Stimulated activated CD4-positive, alpha-beta T cell treated with anti-CD3 and anti-CD28 coated beads, Interleukin-1b, Interleukin-23, amount 100 ng/mL, for 1 hour (primary cell): ENCODE measurements around the gene KDM4C.

Experiments used
- DNase-seq, 2 donors: peaks; one replicate each; pipeline ENCODE4 v3.0.0-alpha.2; 2020; ENCODE audit warnings: low read depth in 2 of 2

The KDM4C gene

DNA sequence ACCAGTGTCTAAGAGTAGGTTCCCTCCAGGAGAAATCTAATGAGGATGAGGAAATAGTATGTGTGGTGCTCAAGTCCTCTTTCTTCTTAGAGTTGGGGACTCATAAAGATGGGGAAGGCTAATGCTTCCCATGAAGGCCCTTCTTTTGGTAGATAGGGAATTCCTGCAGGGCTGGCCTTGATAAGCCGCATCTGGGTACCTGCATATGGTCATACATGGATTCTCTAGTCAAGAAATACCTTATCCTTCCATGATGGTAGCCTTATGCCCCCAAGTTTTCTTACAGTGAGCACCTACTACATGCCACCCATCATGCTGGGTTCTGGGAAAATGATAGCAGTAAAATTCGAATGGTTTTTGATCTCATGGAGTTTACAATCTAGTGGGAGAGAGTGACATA lies 382.6 kb downstream of the KDM4C start:
- DNase-seq: no peak

- no peak for DNase-seq
Observed at GRCh38 chr9:7143645-7144200, 385.9 kb downstream of the KDM4C start.

- no peak for DNase-seq
Observed at GRCh38 chr9:7144265-7145046, 386.7 kb downstream of the KDM4C start.

DNA sequence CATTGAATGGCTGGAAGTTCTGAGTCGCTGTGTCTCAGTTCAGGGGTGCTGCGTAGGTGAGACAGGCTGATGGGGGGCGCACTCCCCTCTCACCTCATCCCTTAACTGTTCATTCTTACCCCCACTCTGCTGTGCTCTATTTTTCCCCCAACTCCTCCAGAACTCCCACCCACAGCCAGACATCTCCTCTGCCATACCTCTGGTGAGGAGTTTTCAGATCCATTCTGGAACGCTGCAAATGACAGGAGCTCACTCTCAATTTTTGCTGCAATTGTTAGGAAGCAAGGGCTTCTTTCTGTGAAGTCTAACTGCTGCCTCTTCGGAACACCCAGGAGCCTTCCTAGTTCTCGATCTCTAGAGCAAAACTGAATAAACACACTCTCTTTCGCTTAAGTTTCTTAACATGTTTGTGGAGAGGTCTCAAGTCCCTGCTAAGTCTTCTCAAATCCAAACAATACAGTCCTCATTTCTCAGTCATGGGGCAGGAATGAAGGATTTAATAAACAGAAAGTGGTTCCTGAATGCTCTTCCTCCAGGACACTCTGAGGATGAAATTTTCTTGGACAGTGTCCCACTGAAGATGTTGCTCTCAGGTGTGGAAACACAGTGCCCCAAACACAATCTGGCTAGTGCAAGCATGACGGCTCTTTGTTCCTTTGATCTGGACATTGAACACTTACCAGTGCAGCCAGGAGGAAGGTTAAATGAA lies 387.7 kb downstream of the KDM4C start:
- no peak for DNase-seq

DNA sequence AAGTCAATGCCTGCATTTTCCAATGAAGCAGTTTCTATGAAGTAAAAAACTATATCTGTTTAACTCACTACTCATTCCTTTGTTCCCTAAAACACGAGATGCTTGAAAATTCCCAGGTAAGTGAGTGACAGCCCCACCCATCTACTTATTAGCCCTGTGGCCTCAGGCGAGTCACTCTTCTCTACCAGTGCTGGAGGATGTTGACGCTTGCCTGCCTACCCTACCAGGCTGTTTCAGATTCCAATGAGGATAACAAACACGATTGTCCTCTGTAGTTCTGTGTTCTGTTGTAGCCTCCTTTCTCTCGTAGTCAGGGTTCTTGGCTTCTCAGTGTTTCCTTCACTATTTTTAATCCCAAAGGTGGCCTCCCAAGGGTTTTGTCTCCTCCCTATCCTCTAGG lies 388.8 kb downstream of the KDM4C start:
- DNase-seq: no peak

DNA sequence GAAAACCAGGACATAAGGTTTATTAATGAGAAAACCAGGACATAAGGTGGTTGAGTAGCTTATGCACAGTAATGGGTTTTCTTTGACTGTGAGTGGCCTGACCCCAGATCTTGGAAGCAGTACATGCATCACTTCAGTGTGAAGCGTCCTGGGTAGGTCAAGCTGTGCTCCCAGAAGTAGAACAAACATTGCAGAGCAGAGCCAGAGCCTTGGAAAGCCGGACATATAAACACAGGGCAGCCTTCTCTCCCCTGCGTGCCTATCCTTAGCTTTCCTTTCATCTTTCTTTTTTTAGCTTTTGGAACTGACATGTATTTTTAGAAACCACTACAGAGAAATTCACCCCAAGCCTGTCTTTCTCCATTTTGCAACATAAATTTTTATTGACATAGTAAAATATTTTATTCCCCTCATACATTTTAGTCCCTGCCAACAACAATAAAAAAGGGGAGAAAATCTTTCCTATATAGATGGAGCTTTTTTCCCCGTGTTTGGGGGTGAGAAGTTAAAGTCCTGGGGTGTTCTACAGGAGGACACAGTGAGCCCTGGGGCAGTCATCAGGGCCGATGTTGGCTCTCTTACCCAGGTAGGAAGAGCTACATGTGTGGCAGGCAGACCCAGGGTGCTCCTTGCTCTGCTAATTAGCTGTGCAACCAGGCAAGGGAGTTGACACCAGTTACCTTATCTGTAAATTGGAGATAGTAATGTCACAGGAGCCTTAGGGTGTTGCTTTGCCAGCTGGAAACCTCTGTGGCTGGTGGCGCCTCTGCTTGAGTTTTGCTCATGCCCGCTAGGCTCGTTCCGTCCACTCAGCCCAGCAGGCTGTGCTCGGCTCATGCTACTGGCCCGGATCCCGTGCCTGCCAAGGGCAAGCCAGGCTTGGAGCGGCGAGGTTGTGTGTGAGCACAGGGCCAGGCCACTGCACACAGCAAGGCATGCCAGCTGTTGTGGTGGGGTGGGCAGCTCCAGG lies 389.6 kb downstream of the KDM4C start:
- no peak for DNase-seq

- no peak for DNase-seq
Observed at GRCh38 chr9:7148243-7148765, 390.5 kb downstream of the KDM4C start.

DNA sequence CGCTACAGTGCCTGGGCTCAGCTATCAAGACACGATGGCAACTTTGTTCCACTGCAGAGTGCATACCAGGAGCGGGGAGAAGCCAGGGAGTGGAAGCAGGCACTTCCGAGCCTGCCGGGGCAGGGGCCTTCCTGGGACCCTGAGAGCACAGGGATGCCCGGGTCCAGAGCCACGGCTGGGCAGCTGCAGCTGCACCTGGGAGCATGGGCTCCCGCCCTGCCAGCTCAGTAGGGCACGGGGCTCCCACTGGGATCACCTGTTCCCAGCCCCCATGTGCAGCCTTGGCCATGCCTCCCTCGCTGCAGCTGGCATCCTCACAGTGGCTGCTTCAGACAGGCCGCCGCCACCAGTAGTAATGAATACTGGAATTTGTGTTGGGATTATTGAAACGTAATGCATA lies 391.5 kb downstream of the KDM4C start:
- DNase-seq: no peak

- no peak for DNase-seq
Observed at GRCh38 chr9:7150153-7150890, 392.5 kb downstream of the KDM4C start.

DNA sequence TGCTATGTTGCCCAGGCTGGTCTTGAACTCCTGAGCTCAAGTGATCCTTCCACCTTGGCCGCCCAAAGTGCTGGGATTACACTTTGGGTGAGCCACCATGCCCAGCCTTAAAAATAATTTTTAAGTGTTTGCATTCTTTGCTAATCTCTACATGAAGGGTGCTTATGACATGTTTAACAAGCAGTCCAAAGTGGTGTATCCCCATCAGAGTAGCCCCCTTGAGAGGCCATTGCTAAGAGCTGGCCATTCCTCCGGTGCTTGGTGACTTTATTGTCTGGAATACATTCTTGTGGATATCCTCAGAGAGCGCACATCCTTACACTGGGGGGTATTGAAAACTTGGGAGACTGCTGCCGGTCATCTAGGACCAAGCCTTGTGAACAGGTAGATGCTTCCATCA lies 395.4 kb downstream of the KDM4C start:
- DNase-seq: no peak

- no peak for DNase-seq
Observed at GRCh38 chr9:7153566-7153965, 395.8 kb downstream of the KDM4C start.

GRCh38 chr9:7154003-7154619 lies 396.3 kb downstream of the KDM4C start:
- no peak for DNase-seq

DNA sequence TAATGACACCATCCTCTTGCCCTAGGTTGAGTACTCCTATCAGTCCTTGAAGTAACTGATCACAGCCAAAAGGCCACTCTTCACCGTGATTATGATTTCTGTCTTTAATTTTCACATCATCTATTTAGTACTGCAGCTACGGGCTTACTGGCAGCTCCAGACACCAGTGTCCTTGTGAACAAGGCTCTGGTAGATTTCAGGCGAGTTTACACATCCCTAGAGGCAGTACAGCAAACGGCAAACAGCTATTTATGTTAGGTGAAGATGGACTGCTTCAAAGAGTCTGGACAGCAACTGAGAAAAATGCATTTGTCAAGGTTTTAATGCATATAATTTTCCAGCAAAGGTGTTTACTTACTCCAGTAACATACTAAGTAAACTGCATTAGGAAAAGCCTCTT lies 396.9 kb downstream of the KDM4C start:
- no peak for DNase-seq

GRCh38 chr9:7161469-7161868 lies 403.7 kb downstream of the KDM4C start:
- no peak for DNase-seq

- no peak for DNase-seq
Observed at GRCh38 chr9:7163932-7164331, 406.2 kb downstream of the KDM4C start.

DNA sequence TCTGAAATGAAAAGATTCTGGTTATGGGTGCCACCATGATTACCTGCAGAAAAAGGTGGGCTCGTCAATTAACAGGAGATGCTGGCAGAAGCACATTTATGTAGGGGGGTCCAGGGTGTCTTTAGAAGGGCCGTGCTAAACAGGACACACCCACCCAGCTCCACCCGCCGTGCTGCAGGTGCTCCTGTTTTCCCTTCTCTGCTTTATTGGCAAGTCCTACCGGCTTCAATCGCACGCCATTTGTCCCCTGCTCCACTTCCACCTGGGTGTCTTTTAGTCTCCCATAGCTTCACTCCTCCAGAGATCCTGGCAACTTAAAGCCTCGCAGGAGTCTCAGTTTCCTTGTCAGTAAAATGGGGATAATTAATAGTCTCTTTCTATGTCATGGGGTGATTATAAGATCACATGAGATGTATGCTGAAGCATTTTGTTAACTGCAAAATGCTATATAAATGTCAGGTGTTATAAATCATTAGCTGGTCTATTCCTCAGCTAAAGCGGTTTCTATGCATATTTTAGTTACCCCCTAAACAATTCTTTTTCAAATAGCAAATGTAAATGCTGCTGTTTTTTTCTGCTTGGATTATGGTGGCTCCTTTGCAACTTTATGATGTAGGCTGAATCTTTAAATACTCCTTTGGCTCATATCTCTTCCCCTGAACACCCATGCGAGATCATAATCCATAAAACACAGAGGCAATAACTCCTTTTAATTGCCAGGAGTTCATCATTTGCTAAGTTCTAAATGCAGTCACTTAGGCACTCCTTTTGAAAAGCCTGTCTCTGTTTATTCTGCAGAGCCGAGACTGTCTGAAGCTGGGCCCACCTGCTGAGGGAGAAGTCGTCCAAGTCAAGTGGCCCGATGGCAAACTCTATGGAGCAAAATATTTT lies 406.9 kb downstream of the KDM4C start:
- DNase-seq: no peak

DNA sequence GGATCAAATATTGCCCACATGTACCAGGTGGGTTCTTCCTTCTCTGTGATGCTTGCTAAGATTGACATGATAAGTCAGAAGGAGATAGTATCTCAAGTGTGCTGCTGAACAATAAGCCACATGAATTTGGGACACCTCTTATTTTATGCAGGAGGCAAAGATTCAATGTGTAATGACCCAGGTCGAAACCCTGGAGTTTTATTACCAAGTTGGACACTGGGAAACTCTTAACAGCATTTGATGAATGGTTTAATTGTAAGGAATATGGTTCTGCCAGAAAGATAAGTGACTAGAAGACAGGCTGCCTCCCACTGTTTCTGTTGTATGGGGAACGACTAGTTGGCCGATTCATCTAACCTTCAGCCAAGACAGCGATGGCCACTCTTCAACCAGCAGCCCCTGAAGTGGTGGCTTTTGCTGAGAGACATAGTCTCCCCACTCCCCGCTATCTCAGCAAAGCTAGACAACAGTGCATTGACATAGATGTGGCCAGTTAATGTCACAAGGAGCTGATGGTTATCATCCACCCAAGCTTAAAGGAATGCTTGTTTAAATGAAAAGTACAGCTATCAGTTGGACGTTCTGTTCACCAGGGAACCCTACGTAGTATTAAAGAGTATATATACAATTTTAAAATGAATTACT lies 407.7 kb downstream of the KDM4C start:
- no peak for DNase-seq

DNA sequence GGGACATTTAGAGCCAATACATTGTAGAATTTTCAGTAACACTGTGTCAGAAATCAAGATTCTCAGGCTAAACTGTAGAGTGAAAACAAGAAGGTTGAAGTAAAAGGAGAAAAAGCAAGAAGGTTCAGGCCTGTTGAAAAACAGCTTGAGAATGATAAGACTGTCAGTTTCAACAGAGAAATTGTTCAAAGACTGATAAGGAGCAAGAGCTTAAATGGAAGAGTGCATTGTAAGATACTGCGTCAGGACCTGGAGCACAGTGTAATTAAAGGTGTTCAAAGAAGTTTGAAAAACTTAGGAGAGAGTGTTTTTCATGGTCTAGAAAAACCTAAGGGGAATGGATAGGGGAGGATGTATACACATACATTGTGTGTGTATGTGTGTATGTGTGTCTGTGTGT lies 408.3 kb downstream of the KDM4C start:
- DNase-seq: no peak
